ENCODE data around the gene ZNF516.

Gene ZNF516

GRCh38 chr18:76420898-76421684 is 74.0 kb downstream of the ZNF516 start:
- DNase-seq (ENCODE audit: extremely low read depth, low read depth), result no peak
- TF ChIP-seq CTCF (IDR thresholded peaks at IDR 0.05; ENCODE audit: low read depth, low read length), result no peak

- TF ChIP-seq CTCF (IDR thresholded peaks at IDR 0.05; ENCODE audit: low read depth, low read length), result no peak
- DNase-seq (ENCODE audit: extremely low read depth, low read depth), result no peak
These were observed 75.2 kb downstream of the ZNF516 start for GRCh38 chr18:76419811-76420210.

- no peak for DNase-seq (ENCODE audit: extremely low read depth, low read depth)
- TF ChIP-seq CTCF (IDR thresholded peaks at IDR 0.05; ENCODE audit: low read depth, low read length), result no peak
These were observed 78.1 kb downstream of the ZNF516 start for GRCh38 chr18:76416911-76417310.

- no peak for TF ChIP-seq CTCF (IDR thresholded peaks at IDR 0.05; ENCODE audit: low read depth, low read length)
- no peak for DNase-seq (ENCODE audit: extremely low read depth, low read depth)
These were observed 80.0 kb downstream of the ZNF516 start for GRCh38 chr18:76414936-76415621.

GRCh38 chr18:76412818-76413565 is 82.0 kb downstream of the ZNF516 start:
- no peak for TF ChIP-seq CTCF (IDR thresholded peaks at IDR 0.05; ENCODE audit: low read depth, low read length)
- no peak for DNase-seq (ENCODE audit: extremely low read depth, low read depth)

GRCh38 chr18:76412010-76412817 is 82.8 kb downstream of the ZNF516 start:
- no peak for DNase-seq (ENCODE audit: extremely low read depth, low read depth)
- TF ChIP-seq CTCF (IDR thresholded peaks at IDR 0.05; ENCODE audit: low read depth, low read length), result no peak

Data from AG09319 (cell line).